WERI-Rb-1 (cell line): Measurements from ENCODE around the gene RFTN1.

Experiments used
- DNase-seq: peaks from one replicate; pipeline ENCODE4 v3.0.0-alpha.2; 2020
- H3K27ac ChIP-seq: fragments of 250-450 bp; sonication (Bioruptor Pico); 2 replicates; pipeline ENCODE4 v1.5.1; 2020; ENCODE audit warnings: mild to moderate bottlenecking, moderate library complexity
- H3K27me3 ChIP-seq: fragments of 250-450 bp; sonication (Bioruptor Pico); 2 replicates; pipeline ENCODE4 v1.5.1; 2021; ENCODE audit warnings: mild to moderate bottlenecking, low read depth, moderate library complexity; ENCODE audit not compliant: insufficient read depth, severe bottlenecking
- H3K36me3 ChIP-seq: fragments of 250-450 bp; sonication (Bioruptor Pico); 2 replicates; pipeline ENCODE4 v1.5.1; 2020; ENCODE audit warnings: mild to moderate bottlenecking, moderate library complexity
- H3K4me3 ChIP-seq: 2 replicates; pipeline ENCODE4 v1.5.1; 2011; ENCODE audit warnings: low read depth, mild to moderate bottlenecking, control low read depth, low read length
- H3K9me3 ChIP-seq: fragments of 250-450 bp; sonication (Bioruptor Pico); 2 replicates; pipeline ENCODE4 v1.5.1; 2021; ENCODE audit warnings: mild to moderate bottlenecking, moderate library complexity; ENCODE audit not compliant: severe bottlenecking
- CTCF ChIP-seq: IDR thresholded peaks from 2 replicates; pipeline ENCODE4 v1.5.1; 2011; ENCODE audit warnings: low read depth, mild to moderate bottlenecking, control low read depth, inconsistent platforms, low read length

The RFTN1 gene

GRCh38 chr3:16331319-16331883 lies 182.1 kb downstream of the RFTN1 start:
- Histone ChIP-seq H3K36me3 (no peaks in the 10 kb centered on the region; the same call in 1 of the 2 replicates), H3K4me3 (no peak overlapping the region), H3K27ac (no peak overlapping the region), H3K9me3 (peaks cover 12% of the 10 kb centered on the region), H3K27me3 (no peaks in the 10 kb centered on the region)
- no peak for TF ChIP-seq CTCF
- DNase-seq: no peak

- no peaks in the 10 kb centered on the region; the same call in 1 of the 2 replicates for H3K36me3 ChIP-seq
- no peak overlapping the region for H3K4me3 ChIP-seq
- H3K27ac ChIP-seq: no peak overlapping the region
- no peak for DNase-seq
- H3K27me3 ChIP-seq: no peaks in the 10 kb centered on the region
- peaks cover 11% of the 10 kb centered on the region for H3K9me3 ChIP-seq
- no peak for TF ChIP-seq CTCF
Observed at GRCh38 chr3:16330351-16330750, 183.1 kb downstream of the RFTN1 start.

GRCh38 chr3:16329826-16330129 lies 183.7 kb downstream of the RFTN1 start:
- H3K36me3 ChIP-seq: no peaks in the 10 kb centered on the region; the same call in 1 of the 2 replicates
- no peak for TF ChIP-seq CTCF
- no peak overlapping the region for H3K4me3 ChIP-seq
- no peak for DNase-seq
- peaks cover 5% of the 10 kb centered on the region for H3K9me3 ChIP-seq
- no peaks in the 10 kb centered on the region for H3K27me3 ChIP-seq
- H3K27ac ChIP-seq: no peak overlapping the region

- no peak for TF ChIP-seq CTCF
- no peaks in the 10 kb centered on the region for H3K9me3 ChIP-seq
- no peaks in the 10 kb centered on the region for H3K27me3 ChIP-seq
- no peak overlapping the region for H3K4me3 ChIP-seq
- H3K27ac ChIP-seq: no peak overlapping the region
- no peaks in the 10 kb centered on the region; the same call in 1 of the 2 replicates for H3K36me3 ChIP-seq
- no peak for DNase-seq
Observed at GRCh38 chr3:16329036-16329825, 184.3 kb downstream of the RFTN1 start.

- TF ChIP-seq CTCF: no peak
- H3K36me3 ChIP-seq: no peaks in the 10 kb centered on the region; the same call in 1 of the 2 replicates
- no peak overlapping the region for H3K4me3 ChIP-seq
- no peak for DNase-seq
- no peaks in the 10 kb centered on the region for H3K9me3 ChIP-seq
- H3K27ac ChIP-seq: no peak overlapping the region
- H3K27me3 ChIP-seq: no peaks in the 10 kb centered on the region
Observed at GRCh38 chr3:16328124-16328523, 185.4 kb downstream of the RFTN1 start.
